ENCODE measurements around the gene ATP6V0D1.

The ATP6V0D1 gene

DNA sequence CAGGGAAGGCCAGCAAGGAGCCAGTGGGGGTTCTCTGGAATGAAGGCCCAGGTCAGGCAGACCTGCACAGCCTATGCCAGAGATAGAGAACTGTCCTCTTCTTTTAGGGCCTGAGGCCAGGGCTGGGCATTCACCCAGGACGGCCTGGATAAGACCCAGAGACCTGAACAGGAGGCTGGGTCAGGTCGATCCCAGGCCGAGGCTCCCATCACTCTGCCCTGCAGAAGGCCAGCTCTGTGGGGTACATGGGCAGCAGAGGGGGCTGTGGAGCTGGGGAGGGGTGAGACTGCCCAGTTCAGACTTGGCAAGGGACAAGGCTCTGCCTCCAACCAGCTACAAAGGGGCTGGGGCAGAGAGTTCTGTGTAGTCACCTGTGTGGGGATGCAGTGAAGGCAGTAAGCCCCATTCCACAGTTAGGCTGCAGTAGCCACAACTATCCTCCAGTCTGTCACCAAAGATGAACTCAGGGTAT, 35.5 kb downstream of the ATP6V0D1 start:
- DNase-seq (ENCODE audit: low spot score) = no peak

DNA sequence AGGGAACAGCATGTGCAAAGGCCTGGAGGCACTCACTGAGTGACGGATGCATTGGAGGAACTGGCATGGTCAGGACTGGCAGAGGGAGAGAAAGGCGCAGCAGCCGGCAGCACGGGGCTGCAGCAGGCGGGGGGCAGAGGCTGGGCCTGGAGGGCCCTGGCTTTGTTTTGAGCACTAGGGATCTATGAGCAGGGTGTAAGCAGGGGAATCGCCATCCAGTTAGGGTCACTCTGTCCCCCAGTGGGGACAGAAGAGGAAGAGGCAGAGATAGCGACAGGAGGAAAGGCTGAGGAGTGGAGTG, 35.9 kb downstream of the ATP6V0D1 start:
- DNase-seq (ENCODE audit: low spot score) = no peak

DNA sequence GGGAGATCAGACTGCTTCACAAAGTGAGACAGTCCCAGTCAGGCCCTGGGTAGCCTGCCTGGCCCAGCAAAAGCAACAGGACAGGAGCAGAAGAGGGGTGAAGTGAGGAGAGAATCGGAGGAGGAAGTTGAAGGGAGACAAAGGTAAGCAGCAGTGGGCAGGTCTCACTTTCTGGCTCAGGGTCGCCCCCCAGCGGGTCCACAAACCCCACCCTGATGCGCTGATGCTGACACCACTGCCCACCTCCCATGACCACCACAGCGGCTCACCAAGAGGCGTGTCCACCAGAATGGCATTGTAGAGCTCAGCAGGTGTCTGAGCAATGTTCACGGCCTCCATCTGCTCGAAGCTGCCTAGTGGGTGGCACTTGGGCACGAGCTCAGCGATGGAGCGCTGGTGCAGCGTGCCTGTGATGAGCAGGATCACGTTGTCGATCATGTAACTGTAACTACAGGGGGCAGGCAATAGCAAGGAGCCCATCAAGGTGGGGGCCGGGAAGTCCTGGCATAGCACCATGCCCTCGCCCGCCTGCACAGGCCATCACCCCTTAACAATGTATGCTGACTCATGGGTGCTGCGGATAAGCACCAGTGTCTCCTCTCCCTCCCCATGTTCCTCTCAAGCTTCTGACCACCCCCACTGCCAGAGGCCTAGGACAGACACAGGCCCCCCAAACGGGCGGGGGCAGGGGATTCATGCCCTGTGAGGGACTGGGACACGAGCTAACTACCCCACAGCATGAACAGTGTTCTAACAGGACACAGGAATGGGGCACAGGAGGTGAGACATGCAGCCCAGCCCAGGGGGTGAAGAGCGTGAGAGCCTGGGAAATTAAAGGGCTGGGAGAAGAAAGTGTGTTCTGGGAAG, 36.5 kb downstream of the ATP6V0D1 start:
- DNase-seq (ENCODE audit: low spot score) = no peak

DNA sequence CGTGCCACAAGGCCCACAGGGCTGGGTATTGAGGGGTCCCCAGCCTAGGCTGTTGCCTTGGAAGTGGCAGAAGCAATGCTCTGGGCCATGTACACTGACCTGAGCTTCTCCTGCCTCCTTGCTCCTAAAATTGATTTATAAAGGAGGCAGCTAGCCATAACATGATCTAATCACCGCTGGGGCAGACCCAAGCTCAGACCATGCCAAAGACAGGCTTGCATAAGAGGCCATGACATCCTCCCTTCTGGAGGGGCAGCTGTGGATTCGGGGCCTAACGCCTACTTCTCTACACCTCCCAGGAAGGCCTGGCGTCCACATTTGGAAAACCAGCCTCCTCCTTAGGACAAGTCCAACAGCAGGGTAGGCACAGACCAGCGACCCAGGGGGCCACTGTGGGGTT, 37.7 kb downstream of the ATP6V0D1 start:
- DNase-seq (ENCODE audit: low spot score) = no peak

DNA sequence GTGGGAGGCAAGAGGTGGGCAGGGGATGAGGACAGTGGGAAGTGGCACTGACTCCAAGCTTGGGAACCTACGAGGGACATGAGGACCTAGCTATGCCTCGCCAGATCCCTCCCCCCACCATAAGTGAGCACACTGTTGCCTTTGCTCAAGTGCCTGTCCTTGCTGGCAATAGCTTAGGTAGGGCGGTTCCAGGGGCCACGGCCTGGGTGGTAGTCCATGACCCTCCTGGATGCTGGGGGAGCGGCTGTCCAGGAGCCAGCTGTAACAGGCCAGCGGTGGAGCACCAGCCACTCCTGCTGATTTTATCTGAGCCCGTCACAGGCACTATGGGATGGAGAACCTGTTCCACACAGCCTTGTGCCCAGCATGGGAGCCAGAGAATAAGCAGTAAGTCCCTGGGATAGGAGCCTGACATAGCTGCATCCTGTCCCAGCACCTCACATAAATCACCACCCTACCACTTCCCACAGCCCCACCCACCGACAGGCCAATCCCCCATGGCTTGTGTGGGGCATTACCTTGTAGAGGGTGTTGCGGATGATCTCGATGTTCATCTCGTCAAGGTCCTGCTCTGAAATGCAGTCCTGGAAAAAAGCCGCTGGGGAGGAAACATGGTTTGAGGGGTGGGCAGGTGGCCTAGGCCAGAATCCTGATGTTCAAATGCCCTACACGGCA, 38.2 kb downstream of the ATP6V0D1 start:
- no peak for DNase-seq (ENCODE audit: low spot score)

DNA sequence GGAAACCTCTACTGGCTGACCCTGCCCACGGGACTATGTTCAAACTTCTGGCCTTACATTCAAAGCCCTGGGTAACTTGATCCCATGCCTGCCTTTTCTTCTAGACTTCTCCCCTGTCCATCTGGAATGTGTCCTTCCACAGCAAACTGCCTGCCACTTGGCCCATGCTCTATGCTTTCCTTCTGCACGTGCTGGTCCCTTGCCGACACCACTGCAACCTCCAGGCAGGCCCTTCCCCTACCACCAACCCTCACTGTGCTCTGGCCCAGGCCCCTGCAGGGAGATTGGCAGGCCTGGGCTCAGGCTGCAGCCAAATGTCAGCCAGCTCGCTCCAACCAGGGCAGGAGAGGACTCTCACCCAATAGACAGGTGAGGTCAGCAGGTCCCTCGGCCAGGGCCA, 39.0 kb downstream of the ATP6V0D1 start:
- no peak for DNase-seq (ENCODE audit: low spot score)

DNA sequence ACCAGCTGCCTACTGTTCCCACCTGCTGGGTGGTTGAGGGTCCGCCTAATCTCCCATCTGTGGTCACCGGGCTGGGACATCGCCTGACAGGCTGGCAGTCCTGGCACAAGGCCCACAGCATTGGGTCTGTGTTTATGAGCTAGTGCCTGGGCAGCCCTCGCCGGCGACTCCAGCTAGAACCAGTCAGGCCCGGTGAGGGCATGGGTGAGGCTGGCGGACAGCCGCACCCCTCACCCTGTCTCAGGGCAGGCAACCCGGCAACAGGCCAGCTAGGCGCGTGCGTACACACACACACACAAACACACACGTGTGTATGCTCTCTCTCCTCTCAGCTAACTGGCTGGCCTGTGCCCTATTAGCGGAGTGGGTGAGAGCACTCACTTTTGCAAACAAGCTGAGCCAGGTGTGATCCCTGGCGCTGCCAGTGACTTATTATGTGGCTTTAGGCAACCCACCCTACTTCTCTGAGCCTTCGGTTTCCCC, 39.6 kb downstream of the ATP6V0D1 start:
- DNase-seq (ENCODE audit: low spot score) = peak; percentile 76

DNA sequence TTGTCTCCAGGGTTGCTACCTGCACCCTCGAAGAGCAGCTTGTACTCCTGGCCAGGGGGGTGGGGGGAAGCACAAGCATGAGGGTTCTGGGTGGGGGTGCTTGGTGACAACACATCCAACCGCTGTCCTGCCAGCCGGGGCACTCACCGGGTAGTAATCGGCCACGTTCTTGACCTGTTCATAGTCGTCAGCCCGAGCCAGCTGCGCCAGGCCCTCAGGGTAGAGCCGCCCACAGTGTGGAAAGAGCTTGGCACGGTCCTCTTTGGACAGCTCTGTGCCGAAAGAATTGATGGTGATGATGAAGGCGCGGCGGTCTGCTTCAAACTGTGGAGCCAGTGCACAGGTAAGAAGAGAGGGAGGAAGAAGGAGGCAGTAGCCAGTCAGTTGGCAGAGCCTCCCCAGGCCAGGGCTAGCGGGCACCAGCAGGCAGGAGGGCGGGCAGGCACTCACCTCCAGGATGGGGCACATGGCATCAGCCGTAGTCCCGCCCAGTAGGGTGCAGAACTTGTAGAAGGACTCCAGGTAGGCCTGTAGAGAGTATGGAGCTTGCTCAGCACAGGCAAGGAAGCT, 42.0 kb downstream of the ATP6V0D1 start:
- no peak for DNase-seq (ENCODE audit: low spot score)

DNA sequence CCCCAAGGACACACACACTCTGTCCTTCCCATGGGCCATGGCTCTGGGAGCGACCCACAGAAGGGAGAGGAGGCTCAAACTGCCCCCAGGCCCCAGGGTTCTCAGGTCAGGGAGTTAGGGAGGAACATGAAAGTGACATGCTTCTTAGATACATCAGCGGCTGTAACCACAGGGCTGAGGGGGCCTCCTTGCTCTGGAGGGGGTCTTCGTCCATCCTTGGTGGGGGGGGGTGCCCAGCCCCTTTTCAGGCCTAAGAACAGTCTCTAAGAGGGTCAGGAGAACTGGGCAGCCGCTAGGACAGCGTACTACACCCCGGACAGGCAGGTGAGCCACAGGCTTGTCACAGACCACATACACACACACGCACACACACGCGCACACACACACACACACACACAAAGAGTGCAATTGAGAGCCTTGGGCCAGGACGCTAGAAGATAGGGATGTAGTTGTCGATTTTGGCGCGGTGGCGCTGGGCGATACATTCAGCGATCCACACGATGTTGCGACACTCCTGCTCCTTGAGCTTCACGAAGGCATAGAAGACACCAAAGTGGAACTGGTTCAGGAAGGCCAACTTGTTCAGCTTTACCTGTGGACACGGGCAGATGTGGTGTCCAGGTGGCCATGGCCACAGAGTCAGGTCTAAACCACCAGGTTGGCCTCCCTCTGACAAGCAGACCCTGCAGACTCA, 42.7 kb downstream of the ATP6V0D1 start:
- no peak for DNase-seq (ENCODE audit: low spot score)

DNA sequence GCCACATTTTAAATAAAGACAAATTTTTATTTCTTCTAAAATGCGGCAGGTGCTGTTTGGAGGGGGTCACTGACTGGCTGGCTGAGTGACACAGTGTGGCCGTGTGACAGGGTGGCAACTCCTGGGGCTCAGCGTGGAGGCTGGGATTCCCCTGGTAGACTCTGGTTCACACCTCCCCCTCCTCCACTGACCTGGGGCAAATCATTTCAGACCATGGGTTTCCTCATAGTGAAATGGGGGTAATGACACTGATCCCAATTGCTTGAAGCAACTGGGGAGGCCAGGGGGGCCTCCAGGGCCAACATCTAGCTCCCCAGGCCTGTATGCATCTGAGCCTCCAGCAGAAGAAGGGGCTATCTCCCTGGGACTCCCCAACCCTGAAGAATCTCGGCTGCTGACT, 43.4 kb downstream of the ATP6V0D1 start:
- no peak for DNase-seq (ENCODE audit: low spot score)

DNA sequence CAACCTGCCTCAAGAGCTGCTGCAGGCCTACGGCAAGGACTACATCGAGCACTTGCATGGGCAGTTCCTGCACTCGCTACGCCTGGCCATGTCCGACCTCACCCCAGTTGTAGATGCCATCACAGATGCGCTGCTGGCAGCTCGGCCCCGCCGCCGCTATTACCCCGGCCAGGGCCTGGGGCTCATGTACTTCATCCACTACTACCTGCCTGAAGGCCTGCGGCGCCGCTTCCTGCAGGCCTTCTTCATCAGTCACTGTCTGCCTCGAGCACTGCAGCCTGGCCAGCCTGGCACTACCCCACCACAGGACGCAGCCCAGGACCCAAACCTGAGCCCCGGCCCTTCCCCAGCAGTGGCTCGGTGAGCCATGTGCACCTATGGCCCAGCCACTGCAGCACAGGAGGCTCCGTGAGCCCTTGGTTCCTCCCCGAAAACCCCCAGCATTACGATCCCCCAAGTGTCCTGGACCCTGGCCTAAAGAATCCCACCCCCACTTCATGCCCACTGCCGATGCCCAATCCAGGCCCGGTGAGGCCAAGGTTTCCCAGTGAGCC, 44.2 kb downstream of the ATP6V0D1 start:
- DNase-seq (ENCODE audit: low spot score) = no peak

DNA sequence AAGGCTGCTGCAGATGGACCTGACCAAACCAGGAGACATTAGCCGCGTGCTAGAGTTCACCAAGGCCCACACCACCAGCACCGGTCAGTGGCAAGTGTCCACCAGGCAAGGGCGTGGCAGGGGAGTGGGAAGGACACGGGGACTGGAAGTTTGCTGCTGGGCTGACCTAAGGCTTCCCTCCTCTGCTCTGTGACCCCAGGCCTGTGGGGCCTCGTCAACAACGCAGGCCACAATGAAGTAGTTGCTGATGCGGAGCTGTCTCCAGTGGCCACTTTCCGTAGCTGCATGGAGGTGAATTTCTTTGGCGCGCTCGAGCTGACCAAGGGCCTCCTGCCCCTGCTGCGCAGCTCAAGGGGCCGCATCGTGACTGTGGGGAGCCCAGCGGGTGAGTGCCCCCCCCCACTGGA, 45.2 kb downstream of the ATP6V0D1 start:
- DNase-seq (ENCODE audit: low spot score) = no peak

DNA sequence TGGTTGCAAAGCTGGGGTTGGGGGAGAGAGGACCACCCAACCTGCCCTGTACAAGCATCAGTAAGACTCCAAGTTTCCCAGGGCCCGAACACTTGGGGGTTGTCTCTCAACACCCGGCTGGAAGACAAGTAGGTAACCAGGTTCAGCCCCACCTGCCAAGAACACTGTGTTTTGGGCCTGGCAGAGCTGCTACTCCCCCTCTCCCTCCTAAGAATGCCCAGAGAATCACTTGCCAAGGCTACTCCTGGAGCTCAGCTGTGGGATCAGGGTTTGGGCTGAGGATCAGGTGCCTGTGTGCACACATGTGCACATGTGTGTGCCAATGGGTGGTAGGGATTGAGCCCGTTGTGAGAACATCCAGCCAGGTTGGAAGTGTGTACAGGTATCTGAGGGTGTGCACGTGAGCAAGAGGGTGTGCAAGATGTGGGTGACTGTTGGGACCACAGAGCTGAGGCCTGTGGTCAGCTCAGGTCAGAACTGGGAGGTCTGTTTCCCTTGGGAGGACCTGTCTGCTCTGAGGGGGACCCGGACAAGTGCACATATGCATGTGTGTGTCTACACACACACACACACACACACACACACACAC, 47.7 kb downstream of the ATP6V0D1 start:
- DNase-seq (ENCODE audit: low spot score) = no peak

DNA sequence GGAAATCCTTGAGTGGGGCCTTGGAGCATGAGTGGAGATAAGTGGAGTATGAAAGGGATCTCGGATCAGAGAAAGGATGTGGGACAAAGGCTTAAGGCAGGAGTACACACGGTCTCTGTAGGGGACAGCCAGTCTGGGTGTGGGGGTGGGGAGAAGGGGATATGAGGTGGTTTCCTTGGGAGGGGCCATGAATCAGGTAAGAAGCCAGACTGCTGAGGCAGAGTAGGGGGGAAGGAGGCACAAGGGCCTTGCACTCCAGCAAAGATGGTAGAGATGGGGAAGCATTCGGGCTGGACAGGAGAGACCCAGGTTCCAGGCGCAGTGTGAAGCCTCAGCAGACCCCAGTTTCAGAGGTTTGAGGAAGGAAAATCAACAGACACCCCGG, 48.5 kb downstream of the ATP6V0D1 start:
- DNase-seq (ENCODE audit: low spot score) = no peak

DNA sequence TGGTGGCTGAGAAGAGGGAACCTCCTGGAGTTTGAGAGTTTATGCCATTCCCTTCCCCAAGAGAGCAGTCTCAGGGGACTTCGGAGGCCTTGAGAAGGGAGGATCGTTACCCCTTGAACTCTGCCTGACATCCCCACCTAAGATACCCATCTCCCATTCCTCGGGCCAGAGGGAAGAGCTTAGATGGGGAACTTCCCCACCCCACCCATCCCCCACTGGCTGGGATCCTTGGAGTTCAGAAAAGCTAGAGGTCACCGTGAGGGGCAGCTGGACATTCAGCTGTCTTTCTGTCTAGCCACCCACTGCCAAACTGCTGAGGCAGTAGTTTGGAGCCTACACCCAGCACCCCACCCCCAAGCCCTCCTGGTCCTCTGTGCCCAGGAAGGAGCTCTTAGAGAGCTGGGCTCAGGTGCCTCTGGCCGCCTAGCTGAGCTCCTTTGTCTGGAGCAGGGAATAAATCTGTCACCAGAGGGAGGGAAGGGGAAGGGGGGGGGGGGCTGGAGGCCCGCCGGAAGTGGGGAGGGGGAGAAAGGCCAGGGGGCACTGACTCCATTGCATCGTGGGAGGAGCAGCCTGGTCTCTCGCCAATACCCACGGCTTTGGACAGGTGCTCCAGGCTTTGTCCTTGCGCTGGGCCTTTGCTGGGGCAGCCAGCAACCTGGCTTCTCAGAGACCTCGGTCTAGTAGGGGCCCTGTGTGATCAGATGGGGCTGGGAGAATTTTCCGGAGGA, 49.0 kb downstream of the ATP6V0D1 start:
- DNase-seq (ENCODE audit: low spot score) = no peak

DNA sequence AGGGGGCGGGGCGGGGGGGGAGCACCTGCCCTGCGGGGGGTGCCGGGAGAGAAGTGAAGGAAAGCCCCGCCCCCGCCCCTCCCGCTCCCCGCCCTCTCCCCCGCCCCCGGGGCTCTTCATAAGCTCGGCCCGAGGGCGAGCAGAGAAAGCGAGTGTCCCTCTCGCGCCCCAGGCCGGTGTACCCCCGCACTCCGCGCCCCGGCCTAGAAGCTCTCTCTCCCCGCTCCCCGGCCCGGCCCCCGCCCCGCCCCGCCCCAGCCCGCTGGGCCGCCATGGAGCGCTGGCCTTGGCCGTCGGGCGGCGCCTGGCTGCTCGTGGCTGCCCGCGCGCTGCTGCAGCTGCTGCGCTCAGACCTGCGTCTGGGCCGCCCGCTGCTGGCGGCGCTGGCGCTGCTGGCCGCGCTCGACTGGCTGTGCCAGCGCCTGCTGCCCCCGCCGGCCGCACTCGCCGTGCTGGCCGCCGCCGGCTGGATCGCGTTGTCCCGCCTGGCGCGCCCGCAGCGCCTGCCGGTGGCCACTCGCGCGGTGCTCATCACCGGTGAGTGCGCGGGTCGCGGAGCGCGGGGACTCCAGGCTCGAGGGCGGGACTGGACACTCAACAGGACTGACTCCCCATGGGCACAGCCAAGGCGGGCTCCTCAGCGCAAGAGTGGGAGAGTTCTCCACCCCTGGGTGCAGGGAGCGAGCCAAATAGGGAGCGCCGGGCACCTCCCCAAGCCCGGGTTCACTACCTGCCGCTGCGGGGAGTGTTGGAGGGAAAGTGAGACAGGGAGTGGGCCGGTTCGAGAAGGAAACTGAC, 49.8 kb downstream of the ATP6V0D1 start, which contains the start of gene HSD11B2:
Gene HSD11B2 (plus strand): TSS at position 145 of the 798 bp plus-strand sequence. CDS start 128 bp downstream, at position 273.
- peak; percentile 67 for DNase-seq (ENCODE audit: low spot score)

DNA sequence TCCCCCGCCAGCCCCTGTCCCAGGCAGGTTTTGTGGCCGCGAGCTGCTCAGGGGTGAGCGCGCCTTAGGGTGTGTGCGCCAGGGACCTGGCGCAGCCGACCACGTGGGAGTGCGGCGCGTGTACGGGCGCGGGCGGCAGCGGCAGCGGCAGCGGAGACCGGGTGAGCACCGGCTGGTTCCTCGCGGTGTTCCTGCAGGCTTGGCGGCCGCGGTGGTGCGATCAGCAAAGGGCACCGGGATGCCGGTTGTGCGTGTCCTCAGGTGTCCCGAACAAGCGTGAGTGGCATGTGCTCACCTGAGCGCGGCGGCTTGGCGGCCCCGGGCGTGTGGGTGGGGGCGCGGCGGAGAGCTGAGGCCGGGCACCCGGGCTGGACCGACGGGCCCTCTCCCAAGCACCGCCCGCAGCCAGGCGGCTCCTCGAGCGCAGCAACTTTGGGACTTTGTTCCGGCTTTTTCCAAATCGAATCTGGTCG, 50.4 kb downstream of the ATP6V0D1 start:
- peak; percentile 47 for DNase-seq (ENCODE audit: low spot score)

DNA sequence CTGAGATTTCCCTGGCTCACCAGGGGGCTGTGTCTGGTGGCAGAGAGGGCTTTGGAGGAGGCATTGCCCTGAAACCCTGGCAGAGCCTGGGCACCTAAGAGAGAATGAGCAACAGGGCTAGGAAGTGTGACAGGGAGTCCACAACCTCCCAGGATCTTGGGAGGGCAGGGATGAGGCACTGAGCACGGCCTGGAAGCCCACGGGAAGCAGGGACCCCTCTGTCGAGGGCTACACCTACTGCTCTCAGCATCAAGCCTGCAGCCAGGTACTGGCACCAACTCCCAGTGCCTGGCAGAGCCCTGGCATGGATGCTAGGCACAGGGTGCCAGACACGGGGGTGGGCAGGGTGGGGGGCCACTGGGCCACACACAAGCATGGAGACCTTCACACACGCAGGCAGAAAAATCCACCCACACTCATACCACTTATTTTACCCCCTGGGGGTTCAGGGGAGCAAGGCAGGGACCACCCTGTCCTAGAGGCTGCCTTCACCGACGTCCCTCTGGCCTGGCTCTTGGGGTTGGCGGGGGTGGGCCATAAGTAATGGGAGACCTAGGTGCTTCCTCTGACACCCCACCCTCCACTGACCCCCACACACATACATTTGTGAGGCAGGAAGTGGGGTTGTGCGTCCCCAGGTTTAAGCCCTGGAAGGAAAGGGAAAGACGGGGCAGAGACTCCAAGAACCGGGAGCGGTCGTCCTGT, 51.0 kb downstream of the ATP6V0D1 start:
- no peak for DNase-seq (ENCODE audit: low spot score)

DNA sequence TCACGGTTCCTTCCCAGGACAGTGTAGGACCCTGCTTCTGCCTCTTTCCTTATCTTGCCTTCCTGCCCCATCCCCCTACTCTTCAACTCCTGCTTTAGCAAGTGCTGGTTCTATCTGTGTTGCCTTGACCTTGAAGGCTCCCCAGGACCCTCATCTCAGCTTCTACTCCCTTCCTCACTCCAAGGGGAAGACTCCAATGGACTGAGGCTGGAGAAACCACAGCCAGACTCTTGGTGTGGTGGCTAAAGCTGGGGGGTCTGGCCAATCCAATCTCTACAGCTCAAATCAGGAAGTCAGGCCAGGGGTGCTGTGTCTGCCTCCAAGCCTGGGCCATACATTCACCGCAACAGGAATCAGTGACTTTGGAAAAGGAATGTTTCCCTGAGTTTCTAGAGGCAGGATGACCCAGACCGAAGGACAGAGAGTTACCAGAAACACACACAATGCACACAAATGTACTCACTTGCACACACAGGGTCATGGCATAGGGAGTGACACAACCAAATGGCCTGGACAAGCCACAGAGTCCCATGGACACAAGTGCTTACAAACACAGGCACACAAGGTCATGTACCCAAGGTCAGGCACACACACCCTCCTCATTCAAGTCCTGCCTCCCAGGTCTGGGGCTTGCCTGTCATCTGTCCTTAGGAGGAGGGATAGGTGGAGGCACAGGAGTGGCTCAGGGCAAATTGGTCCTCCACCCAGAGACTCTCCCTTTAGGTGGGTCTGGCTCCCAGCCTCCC, 51.7 kb downstream of the ATP6V0D1 start:
- DNase-seq (ENCODE audit: low spot score) = no peak
